K562 (cell line): ENCODE measurements around the gene INTS6. TPM values are rescaled to one million over a fixed set of nuclear protein-coding genes. Genes with fewer than 3 reads are reported as not detected.
A peak's percentile ranks its signal among the peaks of the same experiment; 100 is the strongest.

Experiments
- CTCF ChIP-seq, 3 experiments: IDR thresholded peaks in 2 of 3; conservative IDR thresholded peaks in 1 of 3; 2 replicates each; pipeline ENCODE4 v1.5.1; 2011 to 2012; ENCODE audit warnings: low read length in 3 of 3, mild to moderate bottlenecking in 3 of 3, control low read depth in 2 of 3, improper control_type of control experiment in 1 of 3, inconsistent platforms in 1 of 3, low read depth in 1 of 3, mixed read lengths in 1 of 3, moderate library complexity in 1 of 3; ENCODE audit not compliant: insufficient read depth in 2 of 3
- EHMT2 ChIP-seq: fragments of 450-650 bp; IDR thresholded peaks from 2 replicates; pipeline ENCODE4 v1.6.1; 2018; ENCODE audit warnings: antibody characterized with exemption
- GATA2 ChIP-seq: sonication (generic); formaldehyde crosslinking; IDR thresholded peaks from 2 replicates; pipeline ENCODE4 v1.4.0; 2020; ENCODE audit warnings: mild to moderate bottlenecking, missing genetic modification reagents
- HSF4 ChIP-seq: fragments of 250-450 bp; sonication (Bioruptor Pico); IDR thresholded peaks from 2 replicates; pipeline ENCODE4 v2.1.2; 2022; ENCODE audit warnings: mild to moderate bottlenecking, moderate library complexity, borderline replicate concordance
- IRF2 ChIP-seq: sonication (generic); formaldehyde crosslinking; IDR thresholded peaks from 2 replicates; pipeline ENCODE4 v1.8.1; 2022; ENCODE audit warnings: mild to moderate bottlenecking, missing genetic modification reagents
- MNT ChIP-seq, 2 experiments: fragments of 450-650 bp; conservative IDR thresholded peaks; 2 replicates each; pipeline ENCODE4 v1.6.1; 2017; ENCODE audit warnings: mild to moderate bottlenecking in 2 of 2, moderate library complexity in 2 of 2
- PRPF4 ChIP-seq: fragments of 200-400 bp; formaldehyde crosslinking; IDR thresholded peaks from one replicate; pipeline ENCODE4 v1.6.1; 2017; ENCODE audit warnings: low read length, low read depth, mild to moderate bottlenecking; ENCODE audit not compliant: insufficient read depth, poor library complexity, severe bottlenecking
- RAD21 ChIP-seq, 2 experiments: fragments of 250-450 bp in 1 of 2; fragments of 450-650 bp in 1 of 2; sonication (Bioruptor Pico) in 1 of 2; formaldehyde crosslinking in 1 of 2; IDR thresholded peaks in 1 of 2; conservative IDR thresholded peaks in 1 of 2; 2 replicates each; pipeline versions ENCODE4 v1.4.0 to v1.8.0; 2020 to 2022; ENCODE audit warnings: mild to moderate bottlenecking in 2 of 2, moderate library complexity in 1 of 2
- REST ChIP-seq, 2 experiments: fragments of 450-650 bp; formaldehyde crosslinking in 1 of 2; IDR thresholded peaks; 2 replicates each; pipeline versions ENCODE4 v1.4.0 to v1.6.1; 2014 to 2020; ENCODE audit warnings: mild to moderate bottlenecking in 2 of 2, borderline replicate concordance in 1 of 2, low read depth in 1 of 2
- SRSF7 ChIP-seq: fragments of 200-400 bp; formaldehyde crosslinking; optimal IDR thresholded peaks from 2 replicates; pipeline ENCODE3; 2017; ENCODE audit warnings: mild to moderate bottlenecking, low read depth, low read length
- STAG1 ChIP-seq: sonication (generic); formaldehyde crosslinking; IDR thresholded peaks from 2 replicates; pipeline ENCODE4 v1.5.0; 2020; ENCODE audit warnings: missing genetic modification reagents, borderline replicate concordance
- ZFP30 ChIP-seq: fragments of 250-450 bp; sonication (Bioruptor Pico); IDR thresholded peaks from 2 replicates; pipeline ENCODE4 v1.8.0; 2022; ENCODE audit warnings: moderate library complexity, mild to moderate bottlenecking, inconsistent platforms, borderline replicate concordance
- ZNF551 ChIP-seq: fragments of 250-450 bp; sonication (Bioruptor Pico); IDR thresholded peaks from 2 replicates; pipeline ENCODE4 v1.5.0; 2021; ENCODE audit warnings: mild to moderate bottlenecking, moderate library complexity
- ZNF57 ChIP-seq: fragments of 450-650 bp; formaldehyde crosslinking; IDR thresholded peaks from 2 replicates; pipeline ENCODE4 v1.4.0; 2020; ENCODE audit warnings: mild to moderate bottlenecking, moderate library complexity
- ZNF764 ChIP-seq: fragments of 250-450 bp; sonication (Bioruptor Pico); IDR thresholded peaks from 2 replicates; pipeline ENCODE4 v1.4.0; 2020; ENCODE audit warnings: low read depth, mild to moderate bottlenecking, moderate library complexity
- ZSCAN32 ChIP-seq: fragments of 450-650 bp; formaldehyde crosslinking; IDR thresholded peaks from 2 replicates; pipeline ENCODE4 v1.4.0; 2020; ENCODE audit warnings: mild to moderate bottlenecking, moderate library complexity
- polyA plus RNA-seq, 8 experiments: library from polyadenylated mRNA; depleted of rRNA in 4 of 8; stranded (reverse) in 5 of 8; unstranded in 3 of 8; fragments of >200 nt; fragmentation: Nextera tagmentation in 2 of 8; fragmentation: Illumina TruSeq in 1 of 8; extraction: Ambion mirVana in 2 of 8; extraction: Trizol in 1 of 8; gene quantifications; 2 replicates each; pipeline versions ENCODE4 v1.2.1 to v1.2.3, GENCODE V29; 2011 to 2014; ENCODE audit warnings: inconsistent platforms in 1 of 8, missing spikeins in 1 of 8
- total RNA-seq, 7 experiments: library from RNA; depleted of rRNA in 6 of 7; stranded (reverse); fragments of >200 nt in 6 of 7; fragmentation: Illumina TruSeq in 2 of 7; extraction: Trizol in 2 of 7; gene quantifications; 2 replicates each; pipeline versions ENCODE4 v1.2.1 to v1.2.3, GENCODE V29; 2011 to 2021; ENCODE audit warnings: low replicate concordance in 1 of 7

Gene INTS6
- total and polyA plus RNA-seq, 9 of the 15 experiments (the other 6 are each of a cell fraction or from before 2014, with no cell fraction given): 3.7 to 29.8 (median 16.1) TPM

DNA sequence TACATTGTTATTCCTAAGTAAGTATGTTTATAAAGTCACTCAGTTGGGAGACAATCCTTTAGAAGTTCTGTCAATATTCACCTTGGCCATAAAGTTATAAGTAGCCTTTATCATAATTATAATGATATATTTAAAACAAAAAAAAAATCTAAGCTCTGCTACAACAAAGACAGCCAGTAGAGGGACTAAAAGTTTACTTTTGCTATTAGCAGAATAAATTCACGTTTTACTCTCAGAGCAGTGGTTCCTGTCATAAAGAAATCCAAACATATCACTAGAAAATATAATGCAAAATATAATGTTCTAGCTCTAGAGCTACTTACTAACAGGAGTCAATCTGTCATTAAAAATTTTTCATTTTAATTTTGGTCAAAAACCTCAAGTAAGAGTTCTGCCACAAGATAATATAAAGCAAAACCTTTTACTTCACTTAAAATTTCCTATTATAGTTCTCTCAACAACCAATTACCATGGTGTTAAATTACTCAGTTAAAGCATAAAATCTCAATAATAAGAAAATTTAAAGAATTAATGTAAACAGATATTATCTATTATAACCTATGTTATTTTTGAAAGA is 17.7 kb downstream of the INTS6 start (continued):
- no peak for TF ChIP-seq MNT (conservative IDR thresholded peaks at IDR 0.05)
- no peak for TF ChIP-seq ZNF764
- TF ChIP-seq IRF2 (CRISPR knock-in tag): no peak
- peak; percentile 5; the same call in 1 of the 2 replicates for TF ChIP-seq REST (IDR thresholded peaks at IDR 0.05; ENCODE audit: borderline replicate concordance)
- TF ChIP-seq REST (CRISPR knock-in tag; IDR thresholded peaks at IDR 0.05; ENCODE audit: low read depth): no peak
- no peak for TF ChIP-seq ZSCAN32
- TF ChIP-seq ZFP30 (CRISPR knock-in tag): no peak
- peak; percentile 28 to 55; a peak in 2 of 4 replicates for TF ChIP-seq RAD21 (CRISPR knock-in tag; conservative IDR thresholded peaks at IDR 0.05 in 1 of 2, IDR thresholded peaks at IDR 0.05 in 1 of 2)
- peak in 2 of 3 experiments; percentile 20 to 58; a peak in 3 of 6 replicates for TF ChIP-seq CTCF (IDR thresholded peaks at IDR 0.05 in 2 of 3, conservative IDR thresholded peaks at IDR 0.05 in 1 of 3; ENCODE audit: insufficient read depth in 2 of 3, low read depth in 1 of 3, low read length in 3 of 3)
- no peak for TF ChIP-seq STAG1 (CRISPR knock-in tag)
- no peak for TF ChIP-seq GATA2 (CRISPR knock-in tag)
- no peak for TF ChIP-seq ZNF57
- no peak for TF ChIP-seq SRSF7
- no peak for TF ChIP-seq EHMT2
- TF ChIP-seq PRPF4: no peak
- TF ChIP-seq ZNF551 (CRISPR knock-in tag): no peak
- no peak for TF ChIP-seq HSF4 (CRISPR knock-in tag)
